ENCODE results near the gene AXIN1.
"Not testable (repeated sequence)": the region's sequence is repeated elsewhere in the genome, so short reads cannot be mapped to it uniquely, and the experiment has no call there.

Gene AXIN1

GRCh38 chr16:347203-347602 is 5.3 kb downstream of the AXIN1 start:
- Histone ChIP-seq H3K79me2 (peaks cover 63% of the 10 kb centered on the region), H3K36me3 (ENCODE audit: control insufficient read depth, insufficient read depth, low read length) (no peaks in the 10 kb centered on the region), H3K27me3 (ENCODE audit: control insufficient read depth, insufficient read depth, low read length) (no peaks in the 10 kb centered on the region), H3K4me1 (peaks cover 3% of the 10 kb centered on the region), H3K4me2 (ENCODE audit: low read length) (no peak overlapping the region), H3K9ac (no peak overlapping the region), H2AFZ (no peak overlapping the region), H3K27ac (no peak overlapping the region), H3K4me3 (ENCODE audit: low read depth, low read length) (no peak overlapping the region), H3K9me3 (ENCODE audit: control insufficient read depth, low read length) (no peaks in the 10 kb centered on the region)
- TF ChIP-seq CTCF (IDR thresholded peaks at IDR 0.05) = no peak

GRCh38 chr16:346587-346986 is 5.9 kb downstream of the AXIN1 start:
- H2AFZ ChIP-seq = no peak overlapping the region
- H3K36me3 ChIP-seq (ENCODE audit: control insufficient read depth, insufficient read depth, low read length) = no peaks in the 10 kb centered on the region
- no peaks in the 10 kb centered on the region for H3K27me3 ChIP-seq (ENCODE audit: control insufficient read depth, insufficient read depth, low read length)
- H3K27ac ChIP-seq = no peak overlapping the region
- H3K9ac ChIP-seq = no peak overlapping the region
- H3K4me3 ChIP-seq (ENCODE audit: low read depth, low read length) = no peak overlapping the region
- no peak for TF ChIP-seq CTCF (IDR thresholded peaks at IDR 0.05)
- H3K79me2 ChIP-seq = peaks cover 65% of the 10 kb centered on the region
- H3K9me3 ChIP-seq (ENCODE audit: control insufficient read depth, low read length) = no peaks in the 10 kb centered on the region
- peaks cover 3% of the 10 kb centered on the region for H3K4me1 ChIP-seq
- H3K4me2 ChIP-seq (ENCODE audit: low read length) = no peak overlapping the region

- H3K4me2 ChIP-seq (ENCODE audit: low read length) = no peak overlapping the region
- TF ChIP-seq CTCF (IDR thresholded peaks at IDR 0.05) = no peak
- H3K79me2 ChIP-seq = peaks cover 73% of the 10 kb centered on the region
- H3K27me3 ChIP-seq (ENCODE audit: control insufficient read depth, insufficient read depth, low read length) = no peaks in the 10 kb centered on the region
- H3K27ac ChIP-seq = no peak overlapping the region
- no peak overlapping the region for H3K9ac ChIP-seq
- no peak overlapping the region for H3K4me3 ChIP-seq (ENCODE audit: low read depth, low read length)
- H3K4me1 ChIP-seq = no peaks in the 10 kb centered on the region
- H2AFZ ChIP-seq = no peak overlapping the region
- no peaks in the 10 kb centered on the region for H3K9me3 ChIP-seq (ENCODE audit: control insufficient read depth, low read length)
- no peaks in the 10 kb centered on the region for H3K36me3 ChIP-seq (ENCODE audit: control insufficient read depth, insufficient read depth, low read length)
These were observed 6.8 kb downstream of the AXIN1 start for GRCh38 chr16:345772-346171.

- no peak for TF ChIP-seq CTCF (IDR thresholded peaks at IDR 0.05)
- no peaks in the 10 kb centered on the region for H3K27me3 ChIP-seq (ENCODE audit: control insufficient read depth, insufficient read depth, low read length)
- H2AFZ ChIP-seq = no peak overlapping the region
- no peak overlapping the region for H3K4me3 ChIP-seq (ENCODE audit: low read depth, low read length)
- no peaks in the 10 kb centered on the region for H3K4me1 ChIP-seq
- H3K9me3 ChIP-seq (ENCODE audit: control insufficient read depth, low read length) = no peaks in the 10 kb centered on the region
- no peak overlapping the region for H3K4me2 ChIP-seq (ENCODE audit: low read length)
- no peaks in the 10 kb centered on the region for H3K36me3 ChIP-seq (ENCODE audit: control insufficient read depth, insufficient read depth, low read length)
- no peak overlapping the region for H3K27ac ChIP-seq
- H3K79me2 ChIP-seq = peaks cover 83% of the 10 kb centered on the region
- H3K9ac ChIP-seq = no peak overlapping the region
These were observed 9.9 kb downstream of the AXIN1 start for GRCh38 chr16:342455-343213.

GRCh38 chr16:341974-342336 is 10.6 kb downstream of the AXIN1 start:
- not testable (repeated sequence) for H3K36me3 ChIP-seq (ENCODE audit: control insufficient read depth, insufficient read depth, low read length)

GRCh38 chr16:341095-341973 is 11.2 kb downstream of the AXIN1 start:
- not testable (repeated sequence) for H3K9ac ChIP-seq; H3K27me3 ChIP-seq (ENCODE audit: control insufficient read depth, insufficient read depth, low read length); H3K36me3 ChIP-seq (ENCODE audit: control insufficient read depth, insufficient read depth, low read length); H3K4me3 ChIP-seq (ENCODE audit: low read depth, low read length); H2AFZ ChIP-seq; H3K4me1 ChIP-seq; H3K27ac ChIP-seq; H3K9me3 ChIP-seq (ENCODE audit: control insufficient read depth, low read length); H3K4me2 ChIP-seq (ENCODE audit: low read length)
- peaks cover 75% of the 10 kb centered on the region for H3K79me2 ChIP-seq

More at GRCh38 chr16:341974-342336, 10.6 kb downstream of the AXIN1 start:
- not testable (repeated sequence) for H3K27ac ChIP-seq; H3K9ac ChIP-seq; H3K4me2 ChIP-seq (ENCODE audit: low read length); H3K9me3 ChIP-seq (ENCODE audit: control insufficient read depth, low read length); H3K27me3 ChIP-seq (ENCODE audit: control insufficient read depth, insufficient read depth, low read length); H3K4me1 ChIP-seq; H3K4me3 ChIP-seq (ENCODE audit: low read depth, low read length); H2AFZ ChIP-seq
- peaks cover 80% of the 10 kb centered on the region for H3K79me2 ChIP-seq

Data from parathyroid adenoma (tissue), 2 donors.